ENCODE data around the gene UGT1A3.

The UGT1A3 gene

GRCh38 chr2:233818639-233819621 lies 90.1 kb downstream of the UGT1A3 start:
- no peak for DNase-seq

- DNase-seq: no peak
Measured at GRCh38 chr2:233819884-233820773, 91.3 kb downstream of the UGT1A3 start.

- DNase-seq: no peak
Measured at GRCh38 chr2:233820774-233821105, 91.9 kb downstream of the UGT1A3 start.

GRCh38 chr2:233821196-233821595 lies 92.4 kb downstream of the UGT1A3 start:
- no peak for DNase-seq

GRCh38 chr2:233821709-233822100 lies 92.9 kb downstream of the UGT1A3 start:
- DNase-seq: no peak

- DNase-seq: no peak
Measured at GRCh38 chr2:233822101-233822771, 93.4 kb downstream of the UGT1A3 start.
